Type B pancreatic cell (in vitro differentiated cells): ENCODE results near the gene ENTREP1. TPM values are rescaled to one million over a fixed set of nuclear protein-coding genes. Genes with fewer than 3 reads are reported as not detected.
A peak's percentile ranks its signal among the peaks of the same experiment; 100 is the strongest.

ENCODE experiments used
- DNase-seq: peaks from one replicate; pipeline ENCODE4 v3.0.0; 2021; ENCODE audit warnings: mixed read lengths; ENCODE audit not compliant: unreplicated experiment; ENCODE audit errors: extremely low spot score
- H3K27ac Mint-ChIP-seq: 2 replicates; pipeline ENCODE4 v1.8.0; 2021; ENCODE audit warnings: mild to moderate bottlenecking, mixed read lengths
- H3K27me3 Mint-ChIP-seq: 2 replicates; pipeline ENCODE4 v1.8.0; 2021; ENCODE audit warnings: mixed read lengths
- H3K36me3 Mint-ChIP-seq: 2 replicates; pipeline ENCODE4 v1.8.0; 2021; ENCODE audit warnings: mixed read lengths
- H3K4me1 Mint-ChIP-seq: one replicate; pipeline ENCODE4 v1.8.0; 2021; ENCODE audit warnings: mixed read lengths; ENCODE audit not compliant: unreplicated experiment
- H3K4me3 Mint-ChIP-seq: 2 replicates; pipeline ENCODE4 v1.8.0; 2021; ENCODE audit warnings: mild to moderate bottlenecking, mixed read lengths
- H3K9me3 Mint-ChIP-seq: 2 replicates; pipeline ENCODE4 v1.8.0; 2021; ENCODE audit warnings: mixed read lengths
- total RNA-seq: library from RNA; stranded (reverse); gene quantifications from 2 replicates; pipeline ENCODE4 v1.2.1, GENCODE V29; 2021; ENCODE audit warnings: low replicate concordance
- TF ChIP-seq, protein P1 (sequence below): fragments of 200-600 bp; sonication (generic); conservative IDR thresholded peaks from 2 replicates; pipeline ENCODE4 v1.5.0; 2021; ENCODE audit warnings: antibody characterized with exemption, mild to moderate bottlenecking

The ENTREP1 gene
- total RNA-seq, 1 donor from 2014 or later: 3.0 TPM

DNA sequence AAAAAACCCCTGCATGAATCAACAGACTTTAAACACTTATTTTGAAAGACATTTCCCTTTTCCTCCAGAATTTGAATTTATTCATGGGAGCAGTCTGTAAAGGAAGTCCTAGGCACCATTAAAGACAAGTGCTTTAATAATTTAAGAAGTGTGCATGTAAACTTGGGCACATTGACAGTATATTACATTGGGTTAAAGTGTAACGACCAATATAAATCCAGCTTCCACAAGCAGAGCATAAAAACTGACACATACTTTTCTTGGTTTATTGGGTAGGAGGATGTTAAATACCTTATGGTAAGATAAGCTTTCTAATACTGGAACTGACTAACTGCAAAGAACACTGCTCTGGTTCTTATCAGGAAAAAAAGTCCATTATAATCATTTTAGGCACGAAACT is 1.2 kb upstream of the ENTREP1 start:
- H3K4me3 Mint-ChIP-seq: peak overlapping the region; percentile 84
- H3K9me3 Mint-ChIP-seq: no peaks in the 10 kb centered on the region
- peaks cover 6% of the 10 kb centered on the region for H3K4me1 Mint-ChIP-seq
- no peak overlapping the region for H3K27ac Mint-ChIP-seq
- DNase-seq: no peak
- H3K27me3 Mint-ChIP-seq: peaks cover 81% of the 10 kb centered on the region
- no peaks in the 10 kb centered on the region for H3K36me3 Mint-ChIP-seq
- TF ChIP-seq, protein P1, sequence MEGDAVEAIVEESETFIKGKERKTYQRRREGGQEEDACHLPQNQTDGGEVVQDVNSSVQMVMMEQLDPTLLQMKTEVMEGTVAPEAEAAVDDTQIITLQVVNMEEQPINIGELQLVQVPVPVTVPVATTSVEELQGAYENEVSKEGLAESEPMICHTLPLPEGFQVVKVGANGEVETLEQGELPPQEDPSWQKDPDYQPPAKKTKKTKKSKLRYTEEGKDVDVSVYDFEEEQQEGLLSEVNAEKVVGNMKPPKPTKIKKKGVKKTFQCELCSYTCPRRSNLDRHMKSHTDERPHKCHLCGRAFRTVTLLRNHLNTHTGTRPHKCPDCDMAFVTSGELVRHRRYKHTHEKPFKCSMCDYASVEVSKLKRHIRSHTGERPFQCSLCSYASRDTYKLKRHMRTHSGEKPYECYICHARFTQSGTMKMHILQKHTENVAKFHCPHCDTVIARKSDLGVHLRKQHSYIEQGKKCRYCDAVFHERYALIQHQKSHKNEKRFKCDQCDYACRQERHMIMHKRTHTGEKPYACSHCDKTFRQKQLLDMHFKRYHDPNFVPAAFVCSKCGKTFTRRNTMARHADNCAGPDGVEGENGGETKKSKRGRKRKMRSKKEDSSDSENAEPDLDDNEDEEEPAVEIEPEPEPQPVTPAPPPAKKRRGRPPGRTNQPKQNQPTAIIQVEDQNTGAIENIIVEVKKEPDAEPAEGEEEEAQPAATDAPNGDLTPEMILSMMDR: no peak

DNA sequence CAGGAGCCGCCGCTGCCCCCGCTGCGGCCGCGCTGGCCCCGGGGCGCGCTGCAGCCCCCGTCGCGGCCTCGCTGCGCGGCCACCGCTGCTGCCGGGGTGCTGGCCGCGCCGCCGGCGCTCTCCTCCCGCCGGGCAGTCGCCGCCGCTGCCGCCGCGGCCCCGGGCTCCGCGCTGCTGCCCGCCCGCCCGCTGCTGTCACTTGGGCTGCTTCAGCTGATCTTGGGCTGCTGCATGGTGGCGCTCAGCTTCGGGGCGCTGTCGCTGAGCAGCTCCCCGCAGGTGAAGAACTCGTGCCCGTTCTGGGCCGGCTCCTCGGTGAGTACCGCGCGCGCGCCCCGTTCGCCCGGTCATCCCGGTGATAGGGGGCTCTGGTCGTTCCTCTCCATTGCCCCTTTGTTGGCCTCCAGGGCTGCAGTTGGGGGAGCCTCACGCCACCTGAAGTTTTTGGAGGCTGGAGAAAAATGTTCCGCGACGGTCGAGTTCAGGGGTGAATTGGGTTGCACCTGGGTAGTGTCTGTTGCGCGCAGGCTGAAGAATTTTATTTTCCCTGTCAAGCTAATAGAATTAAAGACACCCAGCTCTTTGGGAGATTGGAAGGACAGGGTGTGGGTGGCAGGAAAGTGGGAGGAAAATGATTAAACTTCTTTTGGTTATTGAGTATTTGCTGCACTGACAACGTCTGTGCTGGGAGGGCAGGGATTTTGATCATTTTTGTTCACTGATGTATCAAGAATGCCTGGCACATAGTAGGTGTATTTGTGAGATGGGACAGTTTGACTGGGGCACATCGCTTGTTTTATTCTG is 596 bp downstream of the ENTREP1 start:
- no peaks in the 10 kb centered on the region for H3K9me3 Mint-ChIP-seq
- DNase-seq: no peak

DNA sequence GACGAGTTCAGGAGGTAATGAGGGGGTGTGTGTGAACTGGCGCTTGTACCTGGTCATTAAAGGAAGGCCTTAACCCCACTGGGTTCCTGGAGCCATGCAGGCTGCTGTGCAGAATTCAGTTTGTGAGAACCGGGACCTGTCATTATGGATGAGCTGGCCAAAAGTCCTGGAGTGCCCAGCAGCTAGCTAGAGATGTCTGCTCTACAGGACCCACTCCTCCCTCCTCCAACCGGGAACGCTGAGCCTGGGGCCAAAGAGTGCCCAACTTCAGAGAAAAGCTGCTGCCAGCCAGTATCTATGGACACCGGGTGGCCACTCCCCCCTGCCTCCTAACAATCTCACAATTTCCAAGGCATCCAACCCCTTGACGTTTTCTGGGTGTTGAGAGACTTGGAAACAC is 1.2 kb downstream of the ENTREP1 start:
- peak overlapping the region; percentile 78 for H3K4me3 Mint-ChIP-seq
- no peaks in the 10 kb centered on the region for H3K9me3 Mint-ChIP-seq
- no peak for DNase-seq
- H3K36me3 Mint-ChIP-seq: no peaks in the 10 kb centered on the region
- TF ChIP-seq, protein P1: no peak
- peaks cover 88% of the 10 kb centered on the region for H3K27me3 Mint-ChIP-seq
- no peak overlapping the region for H3K27ac Mint-ChIP-seq
- peaks cover 6% of the 10 kb centered on the region for H3K4me1 Mint-ChIP-seq

More for the DNA sequence above, 596 bp downstream of the ENTREP1 start:
- TF ChIP-seq, protein P1: no peak
- Mint-ChIP-seq H3K27me3 (peaks cover 88% of the 10 kb centered on the region), H3K4me3 (peak overlapping the region; percentile 78), H3K27ac (peak overlapping the region; percentile 29), H3K4me1 (peaks cover 6% of the 10 kb centered on the region), H3K36me3 (no peaks in the 10 kb centered on the region)

DNA sequence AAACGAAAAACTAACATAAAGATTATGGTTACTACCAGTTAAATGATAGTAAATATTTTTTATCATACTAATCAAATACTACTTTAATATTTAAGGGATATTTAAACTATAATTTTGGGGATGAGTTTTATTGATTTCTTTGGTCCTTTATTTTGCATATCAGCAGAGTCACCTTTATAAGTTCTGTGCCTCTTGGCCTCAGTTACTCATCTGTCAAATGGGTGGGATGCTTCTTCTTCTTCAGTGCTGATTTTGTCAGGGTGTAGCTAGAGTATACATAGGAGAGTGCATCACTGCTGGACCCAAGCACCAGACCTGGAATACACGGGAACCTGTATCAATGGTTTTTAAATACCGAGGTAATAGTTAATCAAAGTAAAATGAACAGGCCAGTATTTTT is 5.6 kb downstream of the ENTREP1 start:
- TF ChIP-seq, protein P1: no peak
- H3K4me1 Mint-ChIP-seq: peaks cover 6% of the 10 kb centered on the region

DNA sequence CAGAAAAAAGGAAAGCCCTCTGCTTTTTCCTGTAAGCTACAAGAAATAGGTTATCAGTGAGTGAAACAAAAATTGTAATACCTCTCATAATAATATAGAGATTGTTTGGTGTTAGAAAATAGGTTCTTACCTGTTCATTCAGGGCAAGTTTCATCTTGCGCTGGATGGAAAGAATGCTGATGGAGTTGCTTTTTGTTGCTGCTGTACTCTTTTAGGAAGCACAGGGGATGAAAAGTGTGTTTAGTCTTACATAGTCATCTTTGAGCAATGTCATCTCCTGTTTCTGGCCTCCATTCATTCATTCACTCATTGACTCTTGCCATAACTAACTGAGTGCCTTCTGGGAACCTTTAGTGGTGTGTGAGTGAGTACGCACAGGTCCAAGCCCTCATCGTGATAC is 6.4 kb downstream of the ENTREP1 start:
- H3K4me3 Mint-ChIP-seq: no peak overlapping the region
- H3K9me3 Mint-ChIP-seq: no peaks in the 10 kb centered on the region
- TF ChIP-seq, protein P1: no peak
- H3K4me1 Mint-ChIP-seq: no peaks in the 10 kb centered on the region
- DNase-seq: no peak
- peaks cover 52% of the 10 kb centered on the region for H3K27me3 Mint-ChIP-seq
- no peaks in the 10 kb centered on the region for H3K36me3 Mint-ChIP-seq
- no peak overlapping the region for H3K27ac Mint-ChIP-seq

More for the DNA sequence above, 5.6 kb downstream of the ENTREP1 start:
- Mint-ChIP-seq H3K27me3 (peaks cover 61% of the 10 kb centered on the region), H3K4me3 (no peak overlapping the region), H3K27ac (no peak overlapping the region), H3K9me3 (no peaks in the 10 kb centered on the region), H3K36me3 (no peaks in the 10 kb centered on the region)
- DNase-seq: no peak
